Fibroblast of upper back skin (primary cell): ENCODE measurements around the gene DENND2A.
"Not testable (repeated sequence)": the region's sequence is repeated elsewhere in the genome, so short reads cannot be mapped to it uniquely, and the experiment has no call there.

ENCODE experiments used
- DNase-seq: peaks from one replicate; pipeline ENCODE4 v3.0.0-alpha.2; 2013

Gene DENND2A

GRCh38 chr7:140541176-140541512 is 99.5 kb downstream of the DENND2A start:
- no peak for DNase-seq

DNA sequence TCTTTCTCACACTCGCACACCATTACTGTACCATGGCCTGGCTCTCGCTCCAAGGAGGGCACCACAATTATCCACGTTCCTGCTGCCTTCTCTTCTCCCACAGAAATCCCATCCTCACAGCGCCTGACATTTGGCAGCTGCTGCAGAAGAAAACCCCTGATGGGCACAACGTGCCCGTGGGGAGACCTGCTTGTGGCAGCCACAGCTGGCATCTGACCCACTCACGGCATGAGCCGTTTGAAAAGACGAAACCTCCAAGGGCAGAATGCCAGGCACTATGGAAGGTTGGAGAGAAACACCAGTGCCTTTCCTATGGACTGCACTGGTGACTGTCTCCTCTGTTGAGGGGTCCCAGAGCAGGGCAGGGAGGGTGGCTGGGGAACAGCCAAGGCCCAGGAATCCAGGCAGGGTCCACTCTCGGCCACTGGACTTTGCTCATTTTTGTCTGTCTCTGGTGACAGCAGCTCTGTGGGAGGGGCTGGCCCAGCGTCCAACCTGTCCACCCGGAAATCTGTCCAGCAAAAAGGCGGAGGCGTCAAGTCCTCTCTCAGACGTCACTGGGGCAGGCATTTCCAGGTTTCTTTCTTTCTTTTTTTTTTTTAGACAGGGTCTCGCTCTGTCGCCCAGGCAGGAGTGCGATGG is 100.4 kb downstream of the DENND2A start:
- no peak for DNase-seq

DNA sequence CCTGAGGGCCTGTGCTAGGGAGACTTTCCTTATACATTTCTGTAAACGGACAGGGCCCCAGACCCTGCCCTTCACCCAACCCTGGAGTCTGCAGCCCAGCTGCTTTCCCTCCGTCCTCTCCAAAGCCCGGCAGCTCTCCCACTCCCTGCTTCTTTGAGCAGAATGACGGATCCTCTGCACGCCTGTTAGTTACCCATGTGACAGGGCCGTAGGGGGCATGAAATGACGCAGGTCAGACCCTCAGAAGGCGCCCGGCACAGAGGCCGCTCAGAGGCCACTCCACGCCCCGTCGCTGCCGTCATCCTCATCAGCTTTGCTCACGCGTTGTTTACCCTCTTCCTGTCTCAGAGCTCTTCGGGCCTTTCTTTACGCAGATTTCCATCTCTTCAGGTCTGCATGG is 101.2 kb downstream of the DENND2A start:
- DNase-seq, result no peak

GRCh38 chr7:140537750-140538482 is 102.7 kb downstream of the DENND2A start:
- DNase-seq, result no peak

DNA sequence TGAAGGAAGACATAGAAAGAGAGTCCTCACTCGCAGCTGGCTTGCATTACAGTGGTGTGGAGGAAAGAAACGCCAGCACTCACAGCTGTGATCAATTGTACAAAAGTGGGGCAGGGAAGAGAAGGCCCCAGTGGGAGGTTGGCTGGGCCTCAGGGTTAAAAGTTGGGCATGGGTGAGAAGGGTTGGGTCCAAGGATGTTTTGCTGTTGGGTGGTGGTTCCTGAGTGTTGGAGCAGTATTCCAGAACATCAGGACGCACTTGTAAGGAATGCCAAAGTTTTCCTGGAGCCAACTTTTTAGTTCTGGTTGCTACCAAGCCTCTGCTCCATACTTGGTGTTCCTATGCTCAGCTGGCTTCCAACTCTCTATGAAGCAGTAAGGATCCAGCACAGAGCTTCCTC is 105.9 kb downstream of the DENND2A start:
- peak; percentile 43 for DNase-seq

GRCh38 chr7:140533394-140533872 is 107.2 kb downstream of the DENND2A start:
- DNase-seq, result no peak

GRCh38 chr7:140529428-140529827 is 111.2 kb downstream of the DENND2A start:
- DNase-seq, result not testable (repeated sequence)

GRCh38 chr7:140526787-140527664 is 113.6 kb downstream of the DENND2A start:
- no peak for DNase-seq

- no peak for DNase-seq
These were observed 114.4 kb downstream of the DENND2A start for GRCh38 chr7:140526214-140526613.

DNA sequence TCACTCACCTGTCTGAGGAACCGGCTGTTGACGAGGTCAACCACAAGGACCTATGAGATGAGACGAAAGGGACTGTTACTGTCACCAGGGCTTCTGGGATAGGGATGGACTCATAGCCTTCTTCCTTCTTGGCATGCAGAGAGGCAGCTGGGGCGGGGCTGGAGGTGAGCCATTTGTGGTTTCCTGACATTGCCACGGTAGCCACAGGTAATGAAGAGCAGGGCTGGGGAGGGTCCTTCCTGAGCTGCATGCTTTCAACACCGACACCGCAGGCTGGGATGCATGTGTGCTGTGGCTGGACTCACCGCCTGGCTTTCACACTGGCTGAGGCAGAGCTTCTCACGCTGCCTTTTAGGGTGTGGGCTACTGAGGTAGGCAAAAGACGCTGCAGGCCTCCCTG is 114.9 kb downstream of the DENND2A start:
- DNase-seq, result peak; percentile 93

DNA sequence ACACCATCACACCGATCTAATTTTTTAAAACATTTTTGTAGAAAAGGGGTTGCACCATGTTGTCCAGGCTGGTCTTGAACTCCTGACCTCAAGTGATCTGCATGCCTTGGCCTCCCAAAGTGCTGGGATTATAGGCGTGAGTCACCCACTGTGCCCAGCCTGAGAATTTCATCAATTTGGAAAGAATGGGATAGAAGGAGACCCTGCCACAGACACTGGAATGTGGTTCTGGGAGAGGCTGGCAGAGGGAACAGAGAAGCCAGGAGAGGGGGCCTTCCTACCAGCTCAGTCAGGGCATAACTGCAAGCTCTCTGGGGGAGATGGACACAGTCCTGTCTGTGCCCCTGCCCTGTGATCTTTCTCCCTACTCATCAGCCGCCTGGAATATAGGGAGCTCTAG is 119.2 kb downstream of the DENND2A start:
- DNase-seq, result no peak

GRCh38 chr7:140519007-140519399 is 121.6 kb downstream of the DENND2A start:
- no peak for DNase-seq

DNA sequence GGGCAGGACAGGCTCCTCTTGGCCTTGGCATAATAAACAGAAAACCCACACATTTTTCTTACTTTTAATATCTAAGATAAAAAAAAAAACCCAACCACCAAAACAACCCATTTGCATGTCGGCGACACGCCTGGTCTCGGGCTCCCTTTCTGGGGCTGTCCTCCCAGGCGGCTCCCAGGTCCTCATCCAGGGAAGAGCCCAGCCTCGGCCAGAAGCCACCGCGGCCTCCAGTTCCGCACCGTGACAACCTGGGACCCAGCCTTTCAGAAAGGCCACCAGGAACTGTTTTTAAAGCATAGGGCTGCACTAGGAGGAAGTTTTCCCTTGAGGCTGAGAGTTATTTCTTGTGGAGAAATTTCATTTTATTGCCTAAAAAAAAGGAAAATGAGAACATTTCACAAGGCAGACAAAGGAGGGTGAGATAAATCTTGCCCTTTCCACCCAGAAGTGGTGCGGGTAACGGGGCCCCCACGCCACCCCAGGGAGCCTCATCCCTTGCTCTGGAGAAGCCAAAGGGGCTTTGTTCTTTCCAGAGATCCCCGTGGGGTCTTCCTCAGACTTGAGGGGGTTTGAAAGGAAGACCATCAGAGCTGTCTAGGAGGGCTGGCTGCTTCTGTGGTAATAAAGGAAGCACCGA is 122.1 kb downstream of the DENND2A start:
- DNase-seq, result no peak

GRCh38 chr7:140517546-140518369 is 122.9 kb downstream of the DENND2A start:
- peak; percentile 90 for DNase-seq

- no peak for DNase-seq
These were observed 128.2 kb downstream of the DENND2A start for GRCh38 chr7:140512317-140513000.

DNA sequence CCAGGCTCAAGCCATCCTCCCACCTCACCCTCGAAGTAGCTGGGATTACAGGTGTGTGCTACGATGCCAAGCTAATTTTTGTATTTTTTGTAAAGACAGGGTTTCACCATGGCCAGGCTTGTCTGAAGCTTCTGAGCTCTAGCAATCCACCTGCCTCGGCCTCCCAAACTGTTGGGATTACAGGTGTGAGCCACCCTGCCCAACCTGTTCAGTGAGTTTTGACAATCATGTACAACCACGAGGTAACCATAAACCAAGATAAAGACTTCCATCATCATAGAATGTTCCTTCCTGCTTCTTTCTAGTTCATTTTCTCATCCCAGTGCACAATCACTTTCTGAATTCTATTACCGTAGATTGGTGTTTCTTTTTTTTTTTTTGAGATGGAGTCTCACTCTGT is 130.8 kb downstream of the DENND2A start:
- no peak for DNase-seq

DNA sequence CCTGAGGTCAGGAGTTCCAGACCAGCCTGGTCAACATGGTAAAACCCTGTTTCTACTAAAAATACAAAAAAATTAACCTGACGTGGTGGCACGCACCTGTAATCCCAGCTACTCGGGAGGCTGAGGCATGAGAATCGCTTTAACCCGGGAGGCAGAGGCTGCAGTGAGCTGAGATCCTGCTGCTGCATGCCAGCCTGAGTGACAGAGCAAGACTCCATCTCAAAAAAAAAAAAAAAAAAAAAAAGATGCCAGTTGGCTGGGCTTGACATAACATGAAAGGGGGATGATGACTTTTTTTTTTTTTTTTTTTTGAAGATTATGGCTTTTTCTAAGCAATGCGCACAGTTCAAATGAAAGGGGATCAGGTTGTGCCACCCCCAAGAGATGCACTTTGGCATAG is 133.1 kb downstream of the DENND2A start:
- not testable (repeated sequence) for DNase-seq

GRCh38 chr7:140506788-140507464 is 133.7 kb downstream of the DENND2A start:
- peak; percentile 67 for DNase-seq

GRCh38 chr7:140501966-140502365 is 138.6 kb downstream of the DENND2A start:
- DNase-seq, result no peak

DNA sequence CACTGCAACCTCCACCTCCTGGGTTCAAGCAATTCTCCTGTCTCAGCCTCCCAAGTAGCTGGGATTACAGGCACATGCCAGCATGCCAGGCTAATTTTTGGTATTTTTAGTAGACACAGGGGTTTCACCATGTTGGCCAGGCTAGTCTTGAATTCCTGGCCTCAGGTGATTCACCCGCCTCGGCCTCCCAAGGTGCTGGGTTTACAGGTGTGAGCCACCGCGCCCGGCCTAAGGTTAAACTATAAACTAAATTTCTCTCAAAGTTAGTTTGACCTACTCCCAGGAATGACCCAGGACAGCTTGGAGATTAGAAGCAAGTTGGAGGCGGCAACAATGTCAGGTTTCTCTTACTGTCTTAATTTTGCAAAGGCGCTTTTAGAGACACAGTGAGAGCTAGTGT is 142.8 kb downstream of the DENND2A start:
- not testable (repeated sequence) for DNase-seq

GRCh38 chr7:140497241-140497769 is 143.3 kb downstream of the DENND2A start:
- DNase-seq, result no peak
